ENCODE data around the gene ADGRL2. TPM values are rescaled to one million over a fixed set of nuclear protein-coding genes. Genes with fewer than 3 reads are reported as not detected.

ADGRL2 gene
- total RNA-seq, 1 donor from 2014 or later, result 21.6 TPM

DNA sequence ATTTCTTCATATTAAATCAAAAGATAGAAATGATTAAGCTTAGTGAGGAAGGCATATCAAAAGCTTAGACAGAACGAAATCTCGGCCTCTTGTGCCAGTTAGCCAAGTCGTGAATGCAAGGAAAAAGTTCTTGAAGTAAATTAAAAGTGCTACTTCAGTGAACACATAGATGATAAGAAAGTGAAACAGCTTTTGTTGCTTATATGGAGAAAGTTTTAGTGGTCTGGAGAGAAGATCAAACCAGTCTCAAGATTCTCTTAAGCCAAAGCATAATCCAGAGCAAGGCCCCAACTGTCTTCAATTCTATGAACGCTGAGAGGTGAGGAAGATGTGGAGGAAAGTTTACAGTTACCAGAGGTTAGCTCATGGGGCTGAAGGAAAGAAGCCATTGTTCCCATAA is 88.4 kb downstream of the ADGRL2 start:
- TF ChIP-seq CTCF (conservative IDR thresholded peaks at IDR 0.05; ENCODE audit: low read depth, low read length), result no peak
- H3K4me3 ChIP-seq (ENCODE audit: low read depth, low read length), result no peak overlapping the region
- no peak for DNase-seq (ENCODE audit: low read depth)

DNA sequence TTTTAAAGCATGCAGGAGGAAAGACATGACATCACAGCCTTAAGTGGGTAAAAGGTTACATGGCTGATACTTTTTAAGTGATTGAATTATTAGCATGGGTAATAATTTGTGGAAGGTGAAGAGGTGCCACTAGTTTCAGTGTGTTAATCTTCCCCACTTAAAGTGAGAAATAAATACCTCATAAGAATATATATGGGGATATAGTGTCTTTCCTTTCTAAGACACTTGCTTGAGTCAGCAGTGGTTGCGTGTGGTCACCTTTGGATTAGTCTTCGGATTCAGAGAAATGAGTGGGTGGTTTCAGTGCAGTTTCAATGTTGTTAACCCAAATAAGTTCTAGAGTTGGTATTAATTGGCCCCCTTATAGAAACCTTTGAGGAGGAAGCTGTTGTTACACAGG is 94.1 kb downstream of the ADGRL2 start:
- no peak overlapping the region for H3K4me3 ChIP-seq (ENCODE audit: low read depth, low read length)
- DNase-seq (ENCODE audit: low read depth), result no peak
- no peak for TF ChIP-seq CTCF (conservative IDR thresholded peaks at IDR 0.05; ENCODE audit: low read depth, low read length)

GRCh38 chr1:81899214-81899821 is 98.6 kb downstream of the ADGRL2 start:
- H3K4me3 ChIP-seq (ENCODE audit: low read depth, low read length), result no peak overlapping the region
- no peak for TF ChIP-seq CTCF (conservative IDR thresholded peaks at IDR 0.05; ENCODE audit: low read depth, low read length)
- DNase-seq (ENCODE audit: low read depth), result no peak

- no peak for TF ChIP-seq CTCF (conservative IDR thresholded peaks at IDR 0.05; ENCODE audit: low read depth, low read length)
- no peak overlapping the region for H3K4me3 ChIP-seq (ENCODE audit: low read depth, low read length)
- no peak for DNase-seq (ENCODE audit: low read depth)
Measured at GRCh38 chr1:81907575-81907974, 106.8 kb downstream of the ADGRL2 start.

- no peak for DNase-seq (ENCODE audit: low read depth)
- no peak for TF ChIP-seq CTCF (conservative IDR thresholded peaks at IDR 0.05; ENCODE audit: low read depth, low read length)
- no peak overlapping the region for H3K4me3 ChIP-seq (ENCODE audit: low read depth, low read length)
Measured at GRCh38 chr1:81912383-81912782, 111.6 kb downstream of the ADGRL2 start.

DNA sequence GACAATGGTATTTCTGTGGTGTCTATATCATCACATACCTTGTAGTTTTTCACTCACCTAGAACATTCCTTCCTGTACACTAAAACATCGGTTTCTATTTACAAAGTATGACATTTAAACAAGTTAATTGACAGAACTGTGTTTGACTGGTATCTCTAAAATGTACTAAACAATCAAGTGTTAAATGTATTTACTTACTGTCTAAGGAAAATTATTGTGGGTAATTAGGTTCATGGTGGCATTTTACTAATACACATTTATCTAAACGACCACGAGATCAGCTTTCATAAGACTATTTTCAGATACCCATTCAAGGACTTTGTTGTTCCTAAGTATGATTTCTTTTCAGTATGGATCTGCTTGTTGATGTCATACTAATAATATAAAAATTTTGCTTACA is 115.2 kb downstream of the ADGRL2 start:
- no peak for TF ChIP-seq CTCF (conservative IDR thresholded peaks at IDR 0.05; ENCODE audit: low read depth, low read length)
- no peak overlapping the region for H3K4me3 ChIP-seq (ENCODE audit: low read depth, low read length)
- no peak for DNase-seq (ENCODE audit: low read depth)

DNA sequence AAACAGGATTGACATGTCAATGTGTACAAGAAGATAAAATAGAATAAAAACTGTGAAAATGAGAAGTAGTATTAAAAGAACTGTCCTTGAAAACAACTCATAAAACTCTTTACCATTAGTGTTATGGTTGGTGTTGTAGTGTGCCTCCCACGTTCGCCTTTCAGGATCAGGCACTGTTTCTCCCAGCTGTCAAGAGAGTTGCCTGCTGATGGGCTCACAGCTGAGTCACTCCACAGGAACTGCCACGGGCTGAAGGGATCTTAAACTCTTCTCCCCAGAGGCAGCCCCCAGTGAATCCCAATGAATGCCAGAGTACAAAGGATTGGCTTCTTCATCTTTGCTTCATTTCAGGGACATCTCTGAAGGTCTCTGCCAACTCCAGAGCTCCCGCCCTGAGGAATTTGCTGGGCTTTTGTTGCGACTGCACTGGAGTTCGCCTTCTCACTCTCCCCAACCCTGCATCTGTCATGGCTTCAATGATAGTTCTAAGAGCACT is 119.6 kb downstream of the ADGRL2 start:
- DNase-seq (ENCODE audit: low read depth), result no peak
- no peak overlapping the region for H3K4me3 ChIP-seq (ENCODE audit: low read depth, low read length)
- no peak for TF ChIP-seq CTCF (conservative IDR thresholded peaks at IDR 0.05; ENCODE audit: low read depth, low read length)

Measured in epithelial cell of proximal tubule (primary cell).